ENCODE measurements around the gene LHFPL2. TPM values are rescaled to one million over a fixed set of nuclear protein-coding genes. Genes with fewer than 3 reads are reported as not detected.

The LHFPL2 gene
- total RNA-seq, 1 experiment from 2014 or later, result 17.9 TPM

GRCh38 chr5:78655746-78656290 is 7.2 kb upstream of the LHFPL2 start:
- Histone ChIP-seq H3K36me3 (ENCODE audit: control insufficient read depth in 1 of 2, insufficient read depth in 2 of 2, low read length in 2 of 2) (no peaks in the 10 kb centered on the region), H3K27ac (ENCODE audit: low read depth, low read length) (no peak overlapping the region), H2AFZ (ENCODE audit: low read depth, low read length, poor library complexity, severe bottlenecking) (no peak overlapping the region), H4K20me1 (ENCODE audit: insufficient read depth) (no peaks in the 10 kb centered on the region), H3K4me2 (ENCODE audit: low read length) (no peak overlapping the region), H3K9me3 (ENCODE audit: control insufficient read depth in 1 of 2, insufficient read depth in 1 of 2, low read depth in 1 of 2, low read length in 2 of 2) (no peaks in the 10 kb centered on the region), H3K79me2 (ENCODE audit: insufficient read depth, low read length) (no peaks in the 10 kb centered on the region), H3K9me2 (ENCODE audit: insufficient read depth) (no peaks in the 10 kb centered on the region), H3K9ac (ENCODE audit: low read length) (no peak overlapping the region), H3K27me3 (ENCODE audit: insufficient read depth, low read length) (no peaks in the 10 kb centered on the region), H3K4me1 (ENCODE audit: control insufficient read depth in 1 of 2, insufficient read depth in 2 of 2, low read length in 2 of 2) (0 out of 4 replicates have a peak, but pooled peaks cover 0 to 5% of the 10 kb centered on the region in 2 experiments), H3K4me3 (replicated peaks in 1 of 2; ENCODE audit: low read depth in 1 of 2, low read length in 2 of 2) (no peak overlapping the region)
- TF ChIP-seq POLR2AphosphoS5 (IDR thresholded peaks at IDR 0.05; ENCODE audit: low read depth, low read length), result no peak
- TF ChIP-seq RAD21 (IDR thresholded peaks at IDR 0.05; ENCODE audit: low read depth), result no peak
- no peak for TF ChIP-seq CBX3 (IDR thresholded peaks at IDR 0.05; ENCODE audit: low read depth)
- no peak for TF ChIP-seq POLR2A (IDR thresholded peaks at IDR 0.05; ENCODE audit: borderline replicate concordance, extremely low read depth, insufficient read depth, insufficient read length)
- no peak for TF ChIP-seq ATF3 (IDR thresholded peaks at IDR 0.05)
- no peak for TF ChIP-seq JUND (IDR thresholded peaks at IDR 0.05)
- TF ChIP-seq CEBPB (IDR thresholded peaks at IDR 0.05; ENCODE audit: low read depth), result no peak
- TF ChIP-seq TCF7L2 (IDR thresholded peaks at IDR 0.05; ENCODE audit: borderline replicate concordance, extremely low read depth, insufficient read depth, insufficient read length), result no peak
- ATAC-seq (no peak), DNase-seq (ENCODE audit: low read depth, low spot score) (no peak)
- CTCF ChIA-PET, result no interaction called here
- no TSS peak for BruUV-seq (replicated peaks)
- intact Hi-C loops (cut with micrococcal nuclease), result no loop called here
- RAD21 ChIA-PET (ENCODE audit: low non-redundant PET in 1 of 2, low total read pairs in 2 of 2, uncharacterized antibody in 2 of 2, unreplicated experiment in 2 of 2), result no interaction called here
- POLR2A ChIA-PET, result no interaction called here

GRCh38 chr5:78654386-78654785 is 5.8 kb upstream of the LHFPL2 start:
- RAD21 ChIA-PET (ENCODE audit: low non-redundant PET in 1 of 2, low total read pairs in 2 of 2, uncharacterized antibody in 2 of 2, unreplicated experiment in 2 of 2), result no interaction called here
- H3K9me2 ChIP-seq (ENCODE audit: insufficient read depth), result no peaks in the 10 kb centered on the region
- no peak overlapping the region for H3K27ac ChIP-seq (ENCODE audit: low read depth, low read length)
- no TSS peak for BruUV-seq (replicated peaks)
- H3K4me2 ChIP-seq (ENCODE audit: low read length), result no peak overlapping the region
- intact Hi-C loops (cut with micrococcal nuclease), result no loop called here
- H4K20me1 ChIP-seq (ENCODE audit: insufficient read depth), result no peaks in the 10 kb centered on the region
- CTCF ChIA-PET, result interaction anchor here (0.6 kb wide), 1 partner anchor 479 kb away, joined by 3 read pairs; no protein-coding TSS in a partner anchor
- no peaks in the 10 kb centered on the region for H3K9me3 ChIP-seq (ENCODE audit: control insufficient read depth in 1 of 2, insufficient read depth in 1 of 2, low read depth in 1 of 2, low read length in 2 of 2)
- no peak overlapping the region for H3K9ac ChIP-seq (ENCODE audit: low read length)
- TF ChIP-seq ELF1 (IDR thresholded peaks at IDR 0.05; ENCODE audit: borderline replicate concordance, low read depth) (no peak), ZNF274 (IDR thresholded peaks at IDR 0.05; ENCODE audit: low read depth, low read length) (no peak), EGR1 (IDR thresholded peaks at IDR 0.05; ENCODE audit: low read depth) (no peak), TCF7L2 (IDR thresholded peaks at IDR 0.05; ENCODE audit: borderline replicate concordance, extremely low read depth, insufficient read depth, insufficient read length) (no peak), FOSL1 (IDR thresholded peaks at IDR 0.05; ENCODE audit: low read depth) (no peak), ZFX (IDR thresholded peaks at IDR 0.05) (no peak), SIN3A (IDR thresholded peaks at IDR 0.05; ENCODE audit: low read depth) (no peak), POLR2A (IDR thresholded peaks at IDR 0.05; ENCODE audit: borderline replicate concordance, extremely low read depth, insufficient read depth, insufficient read length) (no peak), POLR2AphosphoS5 (IDR thresholded peaks at IDR 0.05; ENCODE audit: low read depth, low read length) (no peak), SRF (IDR thresholded peaks at IDR 0.05; ENCODE audit: low read depth) (no peak), EZH2phosphoT487 (IDR thresholded peaks at IDR 0.05; ENCODE audit: borderline replicate concordance) (no peak), MAX (IDR thresholded peaks at IDR 0.05) (no peak), RAD21 (IDR thresholded peaks at IDR 0.05; ENCODE audit: low read depth) (no peak), JUND (IDR thresholded peaks at IDR 0.05) (no peak), CEBPB (IDR thresholded peaks at IDR 0.05; ENCODE audit: low read depth) (no peak), CTCF (IDR thresholded peaks at IDR 0.05 in 2 of 3, conservative IDR thresholded peaks at IDR 0.05 in 1 of 3; ENCODE audit: borderline replicate concordance in 1 of 3, insufficient read depth in 1 of 3, low read depth in 2 of 3, low read length in 2 of 3) (no peak), ATF3 (IDR thresholded peaks at IDR 0.05) (no peak), EZH2 (IDR thresholded peaks at IDR 0.05) (no peak)
- ATAC-seq (no peak), DNase-seq (ENCODE audit: low read depth, low spot score) (no peak)
- no peaks in the 10 kb centered on the region for H3K27me3 ChIP-seq (ENCODE audit: insufficient read depth, low read length)
- no peaks in the 10 kb centered on the region for H3K79me2 ChIP-seq (ENCODE audit: insufficient read depth, low read length)
- peaks cover 0 to 5% of the 10 kb centered on the region in 2 experiments; a peak in 1 of 4 replicates for H3K4me1 ChIP-seq (ENCODE audit: control insufficient read depth in 1 of 2, insufficient read depth in 2 of 2, low read length in 2 of 2)
- POLR2A ChIA-PET, result no interaction called here
- no peaks in the 10 kb centered on the region for H3K36me3 ChIP-seq (ENCODE audit: control insufficient read depth in 1 of 2, insufficient read depth in 2 of 2, low read length in 2 of 2)
- H3K4me3 ChIP-seq (replicated peaks in 1 of 2; ENCODE audit: low read depth in 1 of 2, low read length in 2 of 2), result no peak overlapping the region
- H2AFZ ChIP-seq (ENCODE audit: low read depth, low read length, poor library complexity, severe bottlenecking), result no peak overlapping the region
